T-helper 9 cell (primary cell): ENCODE data around the gene CCDC187.

Experiments used
- DNase-seq: peaks from one replicate; pipeline ENCODE4 v3.0.0-alpha.2; 2020

The CCDC187 gene

DNA sequence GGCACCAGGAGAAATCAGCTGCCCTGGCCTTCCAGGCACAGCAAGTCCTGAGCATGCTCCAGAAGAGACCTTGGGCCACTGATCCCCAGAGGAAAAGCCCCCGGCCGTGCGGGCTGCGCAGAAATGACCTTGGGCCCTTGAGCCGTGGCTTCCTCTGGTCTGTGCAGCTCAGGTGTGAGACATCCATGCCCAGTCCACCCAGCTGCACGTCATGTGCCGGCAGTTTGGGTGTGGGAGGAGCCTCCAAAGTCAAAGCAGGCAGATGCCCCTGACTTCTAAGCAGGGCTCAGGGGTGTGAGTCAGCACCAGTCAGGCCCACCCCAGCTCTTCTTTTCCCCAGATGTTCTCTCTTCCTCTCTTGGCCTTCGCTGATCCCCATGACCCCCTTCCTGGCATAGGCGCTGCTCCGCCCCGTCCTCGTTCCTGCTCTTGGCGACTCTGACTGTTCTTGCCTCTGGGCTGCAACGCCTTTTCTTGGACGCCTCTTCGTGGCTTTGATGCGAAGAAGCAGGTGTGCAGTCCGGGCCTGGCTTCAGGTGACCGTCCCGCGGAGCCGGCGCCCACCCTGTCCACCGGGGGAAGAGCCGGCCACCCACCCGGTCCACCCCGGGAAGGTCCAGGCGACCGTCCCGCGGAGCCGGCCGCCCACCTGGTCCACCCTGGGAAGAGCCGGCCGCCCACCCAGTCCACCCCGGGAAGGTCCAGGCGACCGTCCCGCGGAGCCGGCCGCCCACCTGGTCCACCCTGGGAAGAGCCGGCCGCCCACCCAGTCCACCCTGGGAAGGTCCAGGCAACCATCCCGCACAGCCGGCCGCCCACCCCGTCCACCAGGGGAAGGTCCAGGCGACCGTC lies 52.4 kb downstream of the CCDC187 start:
- no peak for DNase-seq

DNA sequence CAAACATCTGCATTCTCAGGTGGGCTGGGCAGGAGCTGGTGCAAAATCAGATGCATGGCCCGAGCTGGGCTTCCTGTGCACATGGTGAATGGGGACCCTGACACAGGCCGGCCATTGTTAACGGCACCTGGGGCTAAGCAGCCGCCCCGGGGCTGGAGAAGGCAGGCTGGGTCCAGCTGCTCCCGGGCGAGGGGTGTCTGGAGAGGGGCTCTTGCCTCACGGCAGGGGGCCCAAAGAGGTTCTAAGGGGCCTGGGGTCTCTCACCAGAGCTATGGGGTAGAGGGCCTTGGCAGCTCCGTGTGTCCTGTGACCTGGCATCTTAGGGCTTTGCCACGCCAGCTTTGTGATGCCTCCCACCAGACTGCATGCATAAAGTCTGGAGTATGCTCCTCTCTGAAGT lies 53.2 kb downstream of the CCDC187 start:
- no peak for DNase-seq

DNA sequence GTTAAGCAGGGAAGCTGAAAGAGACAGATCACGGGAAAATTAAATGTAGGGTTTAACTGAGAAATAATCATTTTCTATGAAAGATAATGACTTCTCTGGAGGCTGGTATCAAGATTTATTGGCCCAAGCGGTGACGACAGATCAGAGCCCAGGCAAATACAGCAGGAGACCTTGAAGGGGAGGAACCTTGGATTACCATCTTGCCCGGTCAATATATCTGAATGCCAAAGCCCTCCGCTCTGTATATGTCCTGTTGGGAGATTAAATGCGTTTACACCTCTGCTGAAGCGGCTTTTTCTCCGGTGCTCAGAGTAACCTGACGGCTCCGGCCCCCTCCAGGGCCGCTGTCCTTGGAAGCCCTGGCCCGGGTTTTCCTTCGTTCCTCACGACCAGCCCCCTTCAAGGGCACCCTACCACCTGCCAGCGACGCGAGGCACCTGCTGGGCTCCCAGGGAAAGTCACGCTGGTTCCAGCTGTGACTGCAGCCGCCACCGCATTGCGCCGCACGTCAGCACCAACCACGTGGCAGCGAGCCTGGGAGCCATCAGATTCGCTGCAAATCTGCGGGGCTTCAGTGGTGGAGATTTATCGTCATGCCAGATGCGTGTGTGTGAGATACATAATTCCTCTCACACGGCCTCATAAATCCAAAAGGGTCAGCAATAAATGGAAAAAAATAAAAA lies 53.9 kb downstream of the CCDC187 start:
- DNase-seq = no peak

DNA sequence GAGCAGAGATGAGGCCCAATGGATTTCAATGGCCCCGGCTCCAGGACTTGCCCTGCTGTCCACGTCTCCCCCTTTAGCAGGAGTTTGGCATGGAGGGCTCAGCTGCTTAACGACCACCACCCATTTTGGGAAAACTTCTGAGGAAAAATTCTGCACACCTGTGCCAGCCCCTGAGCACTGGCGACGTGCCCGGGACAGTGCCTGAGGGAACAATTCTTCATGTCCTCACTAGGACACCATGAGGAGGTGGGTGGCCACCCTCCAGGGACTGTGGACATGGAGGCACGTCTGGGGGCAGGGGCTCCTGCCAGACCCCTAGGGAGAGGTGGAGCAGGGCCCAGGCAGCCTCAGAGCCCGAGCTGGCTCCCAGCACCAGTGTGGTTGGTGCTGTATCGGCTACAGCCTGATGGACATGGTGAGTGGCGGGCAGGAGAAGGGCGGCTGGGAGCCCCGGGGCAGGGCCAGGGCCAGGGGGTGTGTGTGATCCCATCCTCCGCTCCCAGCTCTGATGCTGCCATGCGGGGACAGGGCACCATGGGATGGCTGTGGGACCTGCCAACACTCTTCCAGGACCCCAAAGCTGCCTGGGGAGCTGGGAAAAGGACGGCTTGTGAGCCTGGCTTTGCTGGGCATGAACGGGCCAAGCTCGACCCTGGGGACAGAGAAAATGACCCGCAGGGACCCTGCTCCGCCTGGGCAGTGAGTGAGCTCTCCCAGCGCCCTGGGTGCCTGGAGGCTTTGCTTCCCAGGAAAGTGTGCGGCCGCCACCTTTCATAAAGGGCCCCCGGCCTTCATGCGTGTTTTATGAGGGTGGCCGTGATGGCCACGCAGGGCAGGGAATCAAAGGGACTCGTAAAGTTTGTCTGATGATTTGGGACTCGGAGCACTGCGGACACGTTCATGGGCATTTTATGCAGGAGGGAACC lies 54.7 kb downstream of the CCDC187 start:
- no peak for DNase-seq

DNA sequence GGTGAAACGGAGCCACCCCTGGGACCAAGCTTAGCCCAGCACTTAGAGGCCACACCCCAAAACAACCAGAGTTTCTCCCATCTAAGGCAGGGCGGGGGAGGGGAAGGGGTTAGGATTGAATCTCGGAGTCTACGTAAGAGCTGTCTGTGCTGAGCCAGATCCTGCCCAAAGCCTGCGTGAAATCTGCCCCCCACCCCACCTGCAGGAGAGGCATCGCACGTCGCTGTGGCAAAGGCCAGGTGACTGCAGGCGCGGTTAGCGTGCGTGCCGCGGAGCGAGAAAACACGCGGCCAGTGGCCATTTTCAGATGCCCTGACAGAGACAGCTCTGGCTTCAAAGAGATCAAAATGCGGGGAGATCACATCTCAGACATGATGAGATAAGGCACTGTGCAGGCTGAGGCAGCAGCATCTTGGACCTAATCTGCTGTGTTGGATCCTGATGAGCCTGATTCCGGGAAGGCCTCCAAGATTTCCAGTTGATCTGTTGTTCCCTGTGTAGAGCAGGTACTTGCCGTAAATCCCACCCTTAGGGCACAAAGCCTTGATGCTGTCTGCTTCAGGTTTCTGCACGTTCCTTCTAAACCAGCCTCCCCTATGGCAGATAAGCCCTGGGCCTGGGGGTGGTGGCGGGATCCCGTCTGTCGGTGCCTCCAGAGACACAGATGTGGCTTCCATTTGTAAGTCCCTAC lies 55.8 kb downstream of the CCDC187 start:
- DNase-seq = no peak

DNA sequence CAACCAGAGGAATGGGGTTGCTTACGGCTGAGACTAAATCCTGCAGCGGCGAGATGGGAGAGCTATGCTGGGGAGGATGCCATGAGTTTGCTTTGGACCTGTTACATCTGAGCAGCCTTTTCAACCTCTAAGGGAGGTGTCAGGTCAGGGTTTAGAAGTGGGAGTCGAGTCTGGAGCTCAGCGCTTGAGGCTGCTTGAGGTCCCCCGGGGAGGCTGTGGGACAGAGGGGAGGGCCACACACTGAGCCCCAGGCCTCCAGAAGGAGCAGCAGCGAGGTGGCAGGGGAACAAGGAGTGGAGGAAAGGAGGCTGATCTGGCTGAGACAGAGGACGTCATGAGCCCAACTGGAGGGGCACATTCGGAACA lies 56.4 kb downstream of the CCDC187 start:
- DNase-seq = no peak

DNA sequence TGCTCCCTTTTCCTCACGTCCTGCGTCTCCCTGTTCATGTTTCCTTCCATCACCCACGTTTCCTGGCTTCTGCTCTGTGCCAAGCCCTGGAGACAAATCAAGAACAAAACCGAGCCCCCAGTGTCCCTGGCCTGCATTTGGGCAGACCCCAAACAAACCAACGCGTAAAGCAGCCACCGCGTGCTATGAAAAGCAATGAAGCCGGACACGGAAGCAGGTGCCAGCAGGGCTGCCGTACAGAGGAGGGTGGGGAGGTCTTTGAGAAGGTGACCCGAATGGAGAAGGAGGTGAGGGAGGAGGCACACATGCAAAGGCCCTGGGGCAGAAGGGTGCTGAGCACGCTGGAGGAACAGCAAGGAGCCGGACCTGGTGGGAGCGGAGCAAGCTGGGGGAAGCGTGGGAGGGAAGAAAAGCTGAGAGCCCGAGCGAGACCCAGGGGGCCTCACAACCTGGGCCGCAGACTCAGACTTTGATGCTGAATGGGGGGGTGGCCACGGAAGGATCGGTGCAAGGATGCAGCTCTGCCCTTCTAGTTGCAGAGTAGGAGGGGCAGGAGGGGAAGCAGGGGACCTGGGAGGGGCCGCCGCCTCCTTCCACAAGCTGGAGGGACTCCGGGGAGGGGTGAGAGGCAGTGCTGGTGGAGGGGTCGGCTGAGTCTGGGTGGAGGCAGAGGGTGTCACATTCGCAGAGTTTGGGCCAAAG lies 56.9 kb downstream of the CCDC187 start:
- no peak for DNase-seq

DNA sequence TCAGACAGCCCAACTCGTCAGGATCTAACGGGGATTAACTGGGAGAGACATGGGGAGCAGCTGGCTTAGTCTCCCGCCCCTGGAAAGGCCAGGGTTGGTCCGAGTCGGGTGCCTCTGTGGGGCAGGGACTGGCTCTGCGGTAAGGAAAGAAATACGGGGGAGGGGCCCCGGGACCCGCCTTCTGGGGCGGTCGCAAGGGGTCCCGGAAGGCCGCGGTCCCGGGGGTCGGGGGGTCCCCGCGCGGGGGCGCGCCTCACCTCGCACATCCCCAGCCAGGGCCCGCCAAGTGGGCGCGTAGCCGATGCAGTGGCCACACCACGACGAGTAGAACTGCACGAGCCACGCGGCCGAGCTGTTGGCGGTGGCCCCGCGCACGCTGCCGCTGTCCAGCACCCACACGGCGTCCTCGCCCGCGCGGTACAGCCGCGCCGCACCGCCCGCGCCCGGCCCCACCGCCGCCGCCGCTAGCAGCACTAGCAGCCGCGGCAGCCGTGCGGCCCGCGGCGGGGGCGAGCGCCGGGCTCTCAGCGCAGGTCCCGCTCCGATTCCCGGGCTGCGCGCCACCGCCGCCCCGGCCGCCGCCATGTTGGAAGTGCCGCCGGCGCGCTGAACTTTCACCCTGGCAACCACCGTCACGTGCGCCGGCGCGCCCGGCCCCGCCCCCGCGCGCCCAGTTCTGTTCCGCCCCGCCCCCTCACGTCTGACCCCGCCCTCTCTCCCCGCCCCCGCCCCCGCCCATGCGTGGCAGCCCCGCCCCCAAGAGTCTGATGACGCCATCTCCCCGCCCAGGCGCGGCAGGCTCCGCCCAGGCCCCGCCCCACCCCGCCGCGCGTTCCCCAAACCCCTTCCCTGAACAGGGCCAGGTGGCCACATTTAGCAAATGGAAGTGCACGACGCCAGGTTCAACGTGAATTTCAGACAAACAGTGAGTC lies 58.4 kb downstream of the CCDC187 start, which contains the start of gene QSOX2:
Gene QSOX2 (minus strand): TSS at position 594 of the 932 bp plus-strand sequence. CDS start 9 bp downstream, at position 585.
- DNase-seq = peak; percentile 90

DNA sequence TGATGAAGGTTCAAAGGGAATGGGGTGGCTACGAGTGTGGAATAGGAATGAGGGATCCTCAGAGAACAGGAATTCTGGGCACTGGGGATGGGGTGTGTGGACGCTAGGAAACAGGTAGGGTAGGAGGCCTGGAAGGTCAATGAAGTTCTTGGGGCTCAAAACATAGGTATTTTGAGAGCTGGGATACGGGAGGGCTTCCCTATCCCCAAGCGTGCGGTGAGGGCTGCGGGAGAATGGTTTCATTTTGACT lies 59.0 kb downstream of the CCDC187 start:
- no peak for DNase-seq

DNA sequence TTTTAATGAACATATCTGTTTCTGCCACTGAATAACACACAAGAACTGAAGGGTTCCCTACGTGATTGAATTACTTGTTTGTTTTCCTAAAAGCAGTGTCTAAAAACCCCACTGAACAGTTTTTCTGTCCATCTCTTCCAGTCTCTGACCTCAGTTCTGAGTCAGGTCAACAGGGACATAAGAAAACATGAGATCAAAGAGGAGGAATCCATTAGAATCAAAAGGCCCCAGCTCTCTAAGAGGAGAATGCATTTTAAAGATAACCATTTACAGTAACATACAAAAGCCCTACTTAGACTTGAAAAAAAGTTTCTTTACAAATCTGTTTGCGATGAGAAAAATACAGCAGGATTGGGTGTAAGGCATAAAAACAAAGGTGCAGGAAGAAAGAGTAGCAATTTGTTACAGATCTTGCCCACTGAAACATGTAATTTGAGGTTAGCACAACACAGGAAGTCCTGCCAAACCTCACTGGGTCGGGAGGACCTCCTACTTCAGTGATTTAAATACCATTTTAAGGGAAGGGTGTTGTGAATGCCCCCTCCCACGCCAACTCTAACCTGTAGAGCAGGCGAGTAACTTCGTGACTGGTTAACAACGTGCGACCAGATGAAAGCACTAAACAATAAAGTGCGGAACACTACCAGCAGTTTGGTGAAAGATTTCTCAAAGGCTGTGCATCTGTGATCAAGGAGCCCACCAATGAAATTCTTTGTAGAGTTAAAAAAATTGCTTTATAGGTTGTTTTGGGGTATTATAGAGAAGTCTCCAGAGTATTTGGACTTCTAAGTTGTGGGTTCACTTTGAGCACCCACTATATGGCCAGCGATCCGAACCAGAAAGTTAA lies 59.5 kb downstream of the CCDC187 start:
- no peak for DNase-seq

DNA sequence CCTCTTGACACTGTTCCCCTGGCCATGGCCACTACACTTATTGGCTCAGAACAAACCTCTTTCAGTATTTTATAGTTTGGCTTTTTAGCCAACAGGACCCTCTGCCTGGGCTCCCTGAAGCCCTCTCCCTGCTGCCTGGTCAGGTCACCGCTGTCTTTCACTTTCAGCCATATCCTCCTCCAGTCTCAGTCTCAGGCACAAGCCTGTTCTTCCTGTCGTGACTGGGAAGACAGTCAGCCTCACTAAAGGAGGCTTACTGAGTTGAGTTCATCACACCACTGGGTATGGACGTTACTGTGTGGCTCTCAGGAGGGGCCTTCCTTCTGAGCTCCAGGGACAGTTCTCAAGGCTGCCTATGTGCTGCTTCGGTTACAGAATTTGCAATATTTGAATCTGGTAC lies 60.3 kb downstream of the CCDC187 start:
- DNase-seq = no peak

DNA sequence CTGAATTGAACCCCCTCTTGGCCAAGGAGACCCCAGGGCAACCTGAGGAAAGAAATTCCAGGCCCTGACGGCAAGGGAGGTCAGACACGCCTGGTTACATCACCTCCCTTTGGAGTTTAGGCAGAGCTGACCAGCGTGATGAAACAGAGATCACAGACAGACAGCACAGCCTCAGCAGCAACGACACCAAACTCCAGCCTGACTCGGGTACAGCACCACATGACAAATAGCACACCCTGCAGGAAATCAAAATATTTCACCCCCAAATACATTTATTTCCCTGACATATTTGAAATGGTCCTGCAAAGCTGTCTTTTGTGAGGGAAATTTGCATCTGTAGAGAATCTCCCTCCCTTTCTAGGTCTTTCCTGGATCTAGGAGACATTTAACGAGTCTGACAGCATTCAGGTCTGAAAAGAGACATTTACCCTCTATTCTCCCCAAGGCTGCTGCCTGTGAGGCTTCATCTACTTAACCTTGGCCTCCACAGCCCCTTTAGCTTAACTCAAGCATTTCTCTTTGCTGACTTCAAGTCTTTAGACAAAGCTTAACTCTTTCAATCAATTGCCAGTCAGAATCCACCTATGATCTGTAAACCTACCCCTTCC lies 60.9 kb downstream of the CCDC187 start:
- DNase-seq = no peak

DNA sequence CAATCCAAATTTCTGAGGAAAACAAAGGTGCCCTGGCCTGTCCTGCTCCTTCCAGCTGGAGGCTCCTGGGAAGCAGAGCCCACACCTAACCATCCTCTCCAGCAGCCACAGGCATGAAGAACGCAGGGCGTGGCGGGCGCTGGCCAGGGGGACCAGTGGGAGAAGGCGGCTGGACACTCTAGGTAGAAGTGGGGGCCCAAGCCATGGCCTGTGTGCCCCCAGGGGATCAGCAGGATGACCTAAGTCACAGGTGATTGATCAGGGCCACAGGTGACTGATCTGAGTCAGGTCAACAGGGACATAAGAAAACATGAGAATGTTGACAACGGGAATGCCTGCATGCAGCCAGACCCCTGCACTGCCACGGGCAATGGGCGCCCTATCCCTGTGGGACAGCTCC lies 61.6 kb downstream of the CCDC187 start:
- no peak for DNase-seq

DNA sequence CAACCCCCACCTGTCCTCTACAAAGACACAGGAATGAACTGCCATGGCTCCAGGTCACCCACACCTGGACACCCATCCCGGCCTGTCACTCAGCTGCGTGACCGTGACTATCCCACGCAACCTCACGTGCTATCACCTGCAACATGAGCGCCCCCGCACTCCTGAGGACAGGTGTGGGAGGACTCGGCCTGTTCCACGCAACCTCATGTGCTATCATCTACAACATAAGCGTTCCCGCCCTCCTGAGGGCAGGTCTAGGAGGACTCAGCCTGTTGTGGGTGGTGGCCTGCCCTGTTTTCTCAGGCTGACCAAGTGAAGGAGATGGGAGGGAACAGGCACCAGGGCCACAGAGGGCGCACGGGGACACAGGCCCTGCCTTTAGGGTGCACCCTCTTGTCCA lies 62.4 kb downstream of the CCDC187 start:
- DNase-seq = no peak

DNA sequence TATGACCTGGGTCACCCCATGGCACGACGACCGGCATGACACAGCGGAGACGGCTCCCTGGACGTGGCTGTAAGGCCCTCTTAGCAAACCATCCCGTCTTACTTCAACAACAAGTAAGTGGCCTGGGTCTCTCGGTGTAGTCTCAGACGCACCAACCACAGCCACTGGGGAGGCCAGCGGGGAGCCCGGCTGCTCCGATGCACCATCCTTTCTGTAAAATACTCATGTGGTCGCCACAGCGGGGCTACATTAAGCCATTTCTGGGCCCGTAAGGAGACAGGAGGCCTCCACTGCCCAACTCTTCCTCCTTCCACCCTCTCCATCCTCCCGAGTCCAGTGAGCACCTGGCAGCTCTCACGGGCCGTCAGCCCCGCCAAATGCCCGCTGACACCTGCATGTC lies 63.0 kb downstream of the CCDC187 start:
- no peak for DNase-seq

DNA sequence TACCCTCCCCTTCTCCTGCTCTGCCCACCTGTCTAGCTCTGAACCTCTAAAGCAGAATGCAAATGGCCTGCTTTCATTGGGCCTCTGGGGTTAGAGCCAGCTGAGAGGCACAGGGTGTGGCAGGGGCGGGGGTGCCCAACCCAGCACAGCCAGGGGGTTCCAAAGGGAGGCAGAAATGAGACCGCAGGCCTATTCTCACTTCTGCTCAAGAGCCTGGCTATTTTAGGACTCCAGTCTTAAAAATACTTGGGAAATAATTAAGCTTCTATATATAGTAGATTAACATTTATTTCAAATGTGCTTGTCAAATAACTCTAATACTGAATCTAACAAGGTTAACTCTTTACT lies 63.9 kb downstream of the CCDC187 start:
- no peak for DNase-seq

DNA sequence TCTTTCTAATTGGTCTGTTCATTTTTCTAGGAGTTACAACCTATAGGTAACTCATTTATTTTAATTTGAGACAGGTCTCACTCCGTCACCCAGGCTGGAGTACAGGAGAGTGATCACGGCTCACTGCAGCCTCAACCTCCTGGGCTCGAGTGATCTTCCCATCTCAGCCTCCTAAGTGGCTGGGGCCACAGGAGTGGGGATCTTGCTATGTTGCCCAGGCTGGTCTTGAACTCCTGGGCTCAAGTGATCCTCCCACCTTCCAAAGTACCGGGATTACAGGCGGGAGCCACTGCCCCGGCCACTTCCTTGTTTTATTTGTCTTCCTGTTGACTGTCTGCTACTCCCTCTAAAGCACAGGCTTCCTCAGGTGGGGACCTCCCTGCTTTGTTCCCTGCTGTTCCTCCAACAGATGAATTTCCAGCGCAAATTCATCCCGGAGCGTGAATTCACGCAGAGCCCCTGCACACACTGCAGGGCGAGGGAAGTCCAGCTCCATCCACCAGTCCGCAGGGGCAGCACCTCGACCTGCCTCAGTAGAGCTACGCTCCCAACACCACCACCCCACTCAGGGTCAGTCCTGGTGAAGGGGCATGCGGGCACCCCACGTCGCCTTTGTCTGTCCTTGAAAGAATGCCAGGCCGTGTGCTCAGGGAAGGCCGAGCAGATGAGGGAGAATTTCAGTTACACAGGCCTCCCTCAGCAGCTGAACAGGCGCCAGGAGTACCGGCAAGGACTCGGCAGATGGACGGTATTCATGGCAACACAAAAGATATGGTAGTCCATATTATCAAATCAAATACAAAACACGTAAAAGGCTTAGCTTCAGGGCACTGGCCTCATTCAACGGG lies 64.5 kb downstream of the CCDC187 start:
- no peak for DNase-seq

DNA sequence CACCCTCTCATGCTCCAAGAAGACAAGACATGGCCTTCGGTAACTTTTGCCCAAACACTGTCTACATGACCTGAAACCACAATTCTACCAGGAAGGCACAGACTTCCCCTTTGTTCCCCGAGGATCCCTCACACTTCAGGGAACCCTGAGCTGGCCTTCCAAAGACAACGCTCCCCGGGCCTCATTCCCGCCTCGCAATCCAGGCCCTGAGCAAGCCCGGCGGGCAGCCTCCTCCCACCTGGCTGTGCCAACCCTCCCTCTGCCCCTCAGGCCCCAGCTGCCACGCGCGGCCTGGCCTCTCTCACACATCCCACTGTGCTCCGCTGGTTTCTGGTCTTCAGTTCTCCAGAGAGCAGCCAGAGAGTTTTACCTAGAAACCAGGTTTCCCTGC lies 65.6 kb downstream of the CCDC187 start:
- no peak for DNase-seq
